Dermis blood vessel endothelial cell (primary cell): ENCODE data around the gene IWS1. TPM values are rescaled to one million over a fixed set of nuclear protein-coding genes. Genes with fewer than 3 reads are reported as not detected.
"Not testable (repeated sequence)": the region's sequence is repeated elsewhere in the genome, so short reads cannot be mapped to it uniquely, and the experiment has no call there.

Experiments
- DNase-seq: peaks from one replicate; pipeline ENCODE4 v3.0.0; 2010
- total RNA-seq: library from RNA; depleted of rRNA; stranded (reverse); fragments of >200 nt; gene quantifications from 2 replicates; pipeline ENCODE4 v1.2.3, GENCODE V29; 2014

Gene IWS1
- total RNA-seq, 1 donor from 2014 or later, result 53.1 TPM

DNA sequence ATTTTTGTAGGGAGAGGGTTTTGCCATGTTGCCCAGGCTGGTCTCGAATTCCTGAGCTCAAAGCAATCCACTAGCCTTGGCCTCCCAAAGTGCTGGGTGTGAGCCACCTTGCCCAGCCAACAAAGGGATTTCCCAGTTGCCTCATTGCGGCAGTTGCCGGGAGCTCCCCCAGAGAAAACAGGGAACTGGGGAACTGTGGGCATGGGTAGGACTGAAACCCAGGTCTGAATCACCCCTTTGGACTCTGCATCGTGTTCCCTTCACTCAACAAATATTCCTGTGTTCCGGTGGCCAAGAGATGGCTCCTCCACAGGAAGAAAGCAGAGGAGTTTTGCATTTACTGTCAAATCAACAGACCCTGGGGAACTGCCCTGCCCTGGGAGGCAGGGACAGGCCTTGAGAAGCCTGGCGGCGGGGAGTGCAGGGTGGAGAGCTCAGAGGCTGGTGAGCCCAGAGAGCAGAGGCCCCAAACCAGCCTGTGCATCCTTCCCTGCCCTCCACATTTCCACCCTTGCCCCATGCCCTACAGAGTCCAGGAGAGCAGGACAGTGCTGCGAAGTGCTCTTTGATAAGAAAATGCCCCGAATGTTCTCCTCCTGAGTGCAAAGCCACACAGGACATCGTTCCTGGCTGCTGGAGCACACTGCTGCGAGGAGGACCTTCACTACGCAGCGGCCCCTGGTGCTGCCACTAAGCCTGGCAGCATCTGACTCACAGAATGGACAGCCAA lies 34.1 kb upstream of the IWS1 start:
- DNase-seq, result no peak

DNA sequence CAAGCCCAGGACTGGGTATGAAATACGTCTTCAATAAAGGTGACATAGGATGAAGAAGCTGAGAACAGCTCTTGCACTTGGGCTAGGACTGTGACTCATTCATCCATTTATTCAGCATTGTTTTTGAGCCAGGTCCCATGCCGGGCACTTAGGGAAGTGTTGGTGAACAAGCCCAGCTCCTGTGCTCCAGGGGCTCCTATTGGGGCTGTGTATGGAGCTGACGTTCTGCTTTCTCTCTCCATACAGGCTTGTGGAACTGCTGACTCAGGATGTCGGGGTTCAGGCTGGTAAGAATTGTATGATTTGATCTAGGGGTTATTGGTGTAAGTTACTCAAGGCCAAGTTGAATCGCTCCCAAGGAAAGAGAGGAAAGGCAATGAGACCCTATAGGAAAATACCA lies 33.2 kb upstream of the IWS1 start:
- no peak for DNase-seq

DNA sequence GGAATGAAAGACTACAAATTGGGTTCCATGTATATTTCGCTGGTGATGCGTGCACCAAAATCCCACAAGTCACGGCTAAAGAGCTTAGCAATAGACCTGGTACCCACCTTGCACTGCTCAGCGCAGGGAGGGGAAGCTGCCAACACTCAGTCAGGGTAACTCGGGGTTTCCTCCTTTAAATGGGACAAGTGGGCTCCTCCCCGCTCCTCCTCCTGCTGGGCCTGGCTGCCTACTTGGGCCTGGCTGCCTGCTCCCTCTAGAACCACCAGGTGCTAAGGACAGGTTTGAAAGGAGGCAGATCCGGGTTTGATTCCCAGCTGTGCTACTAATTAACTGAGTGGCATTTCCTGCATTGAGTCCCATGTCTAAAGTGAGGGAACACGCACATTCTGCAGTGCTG lies 32.6 kb upstream of the IWS1 start:
- no peak for DNase-seq

DNA sequence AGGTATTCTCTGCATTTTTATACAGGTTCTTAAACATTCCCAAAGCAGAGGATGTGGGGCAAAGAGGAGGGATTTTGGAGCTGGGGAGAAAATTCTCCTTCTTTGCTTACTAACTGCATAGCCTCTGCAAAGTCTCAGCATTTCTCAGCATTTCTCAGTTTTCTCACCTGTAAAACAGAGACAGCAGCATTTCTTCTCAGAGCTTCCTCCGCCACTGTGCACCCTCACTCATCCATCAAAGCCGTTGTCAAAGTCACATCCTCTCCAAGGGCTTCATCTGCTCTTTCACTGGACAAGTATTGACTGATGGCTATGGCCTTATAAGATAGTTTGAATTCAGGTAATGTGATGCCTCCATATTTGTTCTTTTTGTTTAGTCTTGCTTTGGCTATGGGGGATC lies 26.6 kb upstream of the IWS1 start:
- no peak for DNase-seq

DNA sequence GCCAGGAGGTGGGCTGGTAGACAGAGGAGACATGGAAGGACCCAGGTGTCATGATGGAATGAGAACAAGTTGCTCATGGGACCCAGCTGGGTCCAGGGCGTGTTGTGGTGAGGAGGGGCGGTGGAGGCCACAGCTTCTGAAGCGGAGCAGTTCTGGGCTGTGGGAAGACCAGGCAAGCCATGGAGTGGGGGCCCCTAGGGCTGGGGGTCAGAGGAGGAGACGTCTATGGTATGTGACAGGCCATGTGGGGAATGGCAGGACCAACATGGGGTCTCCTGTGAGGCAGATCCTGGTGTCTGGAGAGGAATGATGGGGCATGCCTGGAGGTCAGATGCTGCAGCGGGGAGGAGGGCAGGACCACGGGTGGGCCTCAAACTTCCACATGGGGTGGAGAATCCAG lies 26.0 kb upstream of the IWS1 start:
- DNase-seq, result no peak

DNA sequence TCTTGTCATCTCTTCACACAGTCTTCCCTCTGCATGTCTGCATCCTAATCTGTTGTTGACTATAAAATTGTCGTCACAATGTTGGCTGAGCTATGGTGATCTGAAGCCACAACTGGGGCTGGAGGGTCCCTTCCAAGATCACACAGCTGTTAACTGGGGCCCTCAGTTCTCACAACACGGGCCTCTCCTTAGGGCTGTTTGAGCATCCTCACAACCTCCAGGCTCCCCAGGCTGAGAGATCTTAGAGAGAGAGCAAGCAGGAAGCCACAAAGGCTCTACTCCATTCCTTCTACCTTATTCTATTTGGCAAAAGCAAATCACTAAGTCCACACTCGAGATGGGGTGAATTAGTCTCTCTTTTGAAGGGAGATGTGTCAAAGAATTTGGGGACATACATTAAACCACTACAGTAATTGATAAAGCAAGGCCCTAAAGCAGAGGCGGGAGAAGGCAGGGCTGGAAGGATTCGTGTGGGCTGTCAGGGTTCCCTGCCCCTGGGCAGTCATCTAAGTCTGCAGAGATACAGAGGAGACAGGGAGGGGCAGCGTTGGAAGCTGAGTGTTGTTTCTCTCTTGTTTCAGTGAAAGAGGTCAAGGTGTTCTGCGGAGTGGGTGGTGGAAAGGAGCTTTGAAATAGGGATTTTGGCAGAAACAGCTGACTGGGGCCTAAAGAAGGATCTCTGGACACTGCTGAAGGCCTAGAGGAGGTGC lies 25.1 kb upstream of the IWS1 start:
- DNase-seq, result no peak

DNA sequence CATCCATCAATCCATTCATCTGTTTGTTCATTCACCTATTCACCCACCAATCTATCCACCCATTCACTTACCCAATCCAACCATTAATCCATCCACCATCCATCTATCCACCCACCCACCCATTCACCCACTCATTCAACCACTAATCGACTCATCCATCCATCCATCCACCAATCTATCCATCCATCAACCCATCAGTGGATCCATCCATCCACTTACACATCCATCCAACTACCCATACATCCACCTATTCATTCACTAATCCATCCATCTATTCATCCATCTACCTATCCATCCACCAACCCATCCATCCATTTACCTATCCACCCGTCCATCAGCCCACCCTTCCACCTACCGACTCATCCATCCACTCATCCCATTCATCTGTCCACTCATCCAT lies 20.5 kb upstream of the IWS1 start:
- DNase-seq, result no peak

DNA sequence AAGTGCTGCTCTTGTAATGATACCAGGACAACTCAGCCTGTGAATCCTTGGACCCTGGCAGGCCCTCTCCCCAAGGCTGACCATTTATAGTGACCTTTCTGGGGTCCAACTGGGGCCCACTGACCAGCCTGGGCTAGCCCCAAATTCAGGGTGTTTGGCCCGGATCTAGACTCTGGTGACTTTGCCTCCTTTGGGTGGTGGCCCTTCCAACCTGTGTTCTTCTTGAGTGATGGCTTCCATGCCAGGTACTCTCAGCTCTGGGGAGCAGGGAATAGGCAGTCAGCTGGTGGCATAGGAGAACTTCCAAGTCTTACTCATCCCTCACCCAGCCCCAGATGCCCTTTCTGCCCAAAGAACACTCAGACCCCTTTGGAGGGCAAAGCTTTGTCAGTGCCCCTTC lies 19.5 kb upstream of the IWS1 start:
- no peak for DNase-seq

DNA sequence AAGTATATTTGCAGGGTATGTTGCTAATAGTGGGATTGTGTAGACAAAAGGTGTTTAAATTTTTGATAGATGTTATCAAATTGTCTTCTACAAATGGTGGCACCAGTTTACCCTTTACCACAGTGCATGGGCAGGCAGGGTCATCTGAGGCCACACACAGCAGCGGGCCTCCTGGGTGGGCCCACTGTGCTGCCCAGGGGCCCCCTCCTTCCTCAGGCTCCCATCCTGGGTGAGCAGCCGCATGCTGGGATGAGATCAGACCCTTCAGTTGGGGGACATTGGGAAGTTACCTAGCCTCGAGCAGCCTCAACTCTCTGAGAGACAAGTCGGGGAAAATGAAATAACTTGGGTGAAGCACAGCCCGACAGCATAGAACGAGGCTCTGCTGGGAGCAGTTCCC lies 18.9 kb upstream of the IWS1 start:
- no peak for DNase-seq

DNA sequence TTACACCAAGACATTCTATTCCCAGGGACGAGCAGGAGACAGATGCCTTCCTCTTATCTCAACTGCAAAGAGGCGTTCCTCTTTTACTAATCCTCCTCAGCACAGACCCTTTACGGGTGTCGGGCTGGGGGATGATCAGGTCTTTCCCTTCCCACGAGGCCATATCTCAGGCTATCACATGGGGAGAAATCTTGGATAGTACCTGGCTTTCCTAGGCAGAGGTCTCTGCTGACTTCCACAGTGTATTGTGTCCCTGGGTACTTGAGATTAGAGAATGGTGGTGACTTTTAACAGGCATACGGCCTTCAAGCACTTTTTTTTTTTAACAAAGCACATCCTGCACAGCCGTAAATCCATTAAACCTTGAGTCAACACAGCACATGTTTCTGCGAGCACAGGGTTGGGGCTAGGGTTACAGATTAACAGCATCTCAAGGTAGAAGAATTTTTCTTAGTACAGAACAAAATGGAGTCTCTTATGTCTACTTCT lies 16.8 kb upstream of the IWS1 start:
- DNase-seq, result not testable (repeated sequence)

DNA sequence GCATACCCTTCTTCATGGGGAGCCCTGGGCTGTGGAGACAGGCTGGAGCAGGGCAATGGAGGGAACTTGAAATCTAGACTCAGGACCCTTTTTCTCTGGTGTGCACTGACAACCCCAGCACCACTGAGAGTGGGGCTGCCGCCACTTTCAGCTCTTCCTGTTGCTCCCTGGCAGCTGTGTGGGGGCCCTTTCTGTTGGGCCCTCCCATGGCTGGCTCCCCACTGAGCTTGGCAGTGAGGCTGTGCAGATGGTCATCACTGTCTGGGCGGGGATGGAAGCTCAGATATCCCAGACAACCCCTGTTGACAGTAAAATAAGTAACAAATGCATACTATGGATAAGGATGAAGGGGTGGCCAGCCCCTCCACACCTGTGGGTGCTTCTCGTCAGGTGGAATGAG lies 15.9 kb upstream of the IWS1 start:
- DNase-seq, result no peak

DNA sequence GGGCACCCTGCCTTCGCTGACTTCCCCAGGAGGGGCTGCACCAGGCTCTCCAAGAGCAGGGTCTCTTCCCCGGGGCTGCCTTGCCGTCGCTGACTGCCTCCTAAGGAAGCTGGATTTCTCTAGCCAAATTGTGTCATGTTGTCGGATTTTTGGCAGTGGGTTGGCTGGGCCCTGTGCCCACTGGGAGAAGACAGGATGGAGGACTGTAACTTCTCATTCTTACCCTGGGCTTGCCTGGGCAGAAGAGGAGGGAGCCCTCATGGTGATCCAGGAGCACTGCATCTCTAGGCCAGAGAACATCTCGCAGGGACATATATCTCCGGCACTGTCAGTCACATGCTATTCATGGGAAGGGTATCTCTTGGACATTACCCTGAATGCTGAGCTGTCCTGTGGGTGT lies 15.5 kb upstream of the IWS1 start:
- no peak for DNase-seq

DNA sequence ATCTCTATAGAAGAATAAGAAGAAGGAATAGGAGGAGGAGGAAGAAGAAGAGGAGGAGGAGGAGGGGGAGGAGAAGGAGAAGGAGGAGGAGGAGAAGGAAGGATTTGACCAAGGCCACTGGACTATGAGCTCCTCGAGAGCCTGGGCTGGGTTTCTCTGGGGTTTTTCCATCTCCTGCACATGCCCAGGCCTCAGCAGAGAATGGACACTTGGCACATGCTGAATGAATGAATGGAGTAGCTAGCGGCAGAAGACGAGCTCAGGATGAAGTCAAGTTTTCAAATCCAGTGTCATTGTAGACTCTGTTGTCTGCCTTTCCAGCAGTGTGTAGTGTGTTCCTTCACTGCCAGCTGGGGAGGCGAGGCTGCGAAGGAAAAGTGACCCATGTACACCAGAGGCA lies 11.4 kb upstream of the IWS1 start:
- DNase-seq, result no peak

DNA sequence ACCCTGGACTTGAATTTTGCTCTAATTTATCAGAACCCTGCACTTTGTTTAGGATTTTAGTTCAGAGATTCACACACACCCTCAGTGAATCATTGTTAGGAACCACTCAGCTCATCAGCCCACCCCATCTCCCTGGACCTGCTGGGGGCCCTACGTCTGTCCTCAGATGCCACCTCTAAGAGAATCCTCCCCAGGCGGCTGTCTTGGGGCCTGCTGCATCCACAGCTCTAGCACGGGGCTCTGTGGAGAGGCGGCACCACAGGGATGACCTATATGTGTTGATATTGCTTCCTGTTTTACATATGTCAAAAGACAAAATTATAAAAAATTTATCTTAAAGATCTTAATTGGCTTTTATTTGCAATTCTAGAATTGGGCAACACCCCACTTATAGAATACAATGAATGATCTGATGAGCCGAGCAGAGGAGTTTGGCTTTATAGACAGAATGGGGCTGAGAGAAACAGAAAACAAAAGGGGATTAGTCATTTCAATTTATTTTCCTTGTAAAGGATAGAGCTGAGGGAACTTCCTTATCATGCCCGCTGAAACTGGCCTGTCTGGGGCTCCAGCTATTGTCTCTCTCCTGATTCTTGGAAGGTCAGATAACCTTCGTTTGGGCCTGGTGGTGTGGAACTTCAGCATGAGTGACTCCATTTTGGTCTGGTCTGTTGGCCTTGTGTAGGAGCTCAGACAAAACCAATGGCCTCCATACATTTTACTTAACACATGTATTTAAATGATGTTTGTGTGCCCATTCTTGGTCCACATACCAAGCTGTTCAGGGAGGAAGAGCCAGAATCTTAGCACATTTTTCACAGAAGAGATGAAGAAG lies 10.6 kb upstream of the IWS1 start:
- DNase-seq, result peak; percentile 14

DNA sequence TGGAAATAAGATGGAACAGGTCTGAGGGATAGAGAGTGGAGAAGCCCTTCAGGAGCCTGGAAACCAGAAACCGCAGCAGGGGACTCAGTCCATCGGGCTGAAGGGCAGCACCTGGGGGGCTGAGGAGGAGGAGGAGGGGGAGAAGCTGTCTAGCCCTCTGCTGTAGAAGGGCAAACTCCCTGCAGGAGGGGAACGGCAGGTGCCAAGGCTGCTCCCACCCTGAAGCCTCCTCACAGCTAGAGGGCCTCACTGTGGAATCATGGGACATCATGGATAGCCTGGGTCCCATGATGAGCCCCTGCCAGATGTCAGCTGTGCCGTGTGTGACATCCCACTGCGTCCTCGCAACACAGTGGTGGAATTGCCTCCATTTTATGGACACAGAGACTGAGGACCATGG lies 9.6 kb upstream of the IWS1 start:
- DNase-seq, result no peak

DNA sequence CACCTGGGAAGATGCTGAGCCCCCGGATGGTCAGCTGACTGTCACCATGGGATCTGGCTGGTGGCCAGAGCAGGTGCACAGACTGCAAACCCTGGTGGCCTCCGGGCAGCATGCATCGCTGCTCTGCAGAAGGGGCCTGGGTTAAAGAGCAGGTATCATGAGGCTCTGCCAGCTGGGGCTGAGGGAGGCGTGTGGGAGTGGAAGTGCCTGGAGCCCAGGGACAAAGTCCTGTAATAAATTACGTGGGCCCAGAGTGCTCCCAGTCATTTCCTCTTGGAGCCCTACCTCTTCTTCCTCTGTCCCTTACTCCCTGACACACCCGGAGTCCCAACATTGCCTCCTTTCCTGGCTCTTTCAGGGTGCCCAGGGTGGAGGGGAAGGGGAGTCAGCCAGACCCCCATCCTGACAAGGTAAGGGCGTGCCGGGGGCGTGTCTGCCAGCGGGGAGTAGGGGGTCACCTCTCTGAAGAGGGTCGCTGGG lies 9.2 kb upstream of the IWS1 start, which contains the start of gene MYO7B:
TSS of gene MYO7B (plus strand) at position 262 of the 480 bp plus-strand sequence. CDS start 24,040 bp downstream, outside the sequence.
- DNase-seq, result no peak

DNA sequence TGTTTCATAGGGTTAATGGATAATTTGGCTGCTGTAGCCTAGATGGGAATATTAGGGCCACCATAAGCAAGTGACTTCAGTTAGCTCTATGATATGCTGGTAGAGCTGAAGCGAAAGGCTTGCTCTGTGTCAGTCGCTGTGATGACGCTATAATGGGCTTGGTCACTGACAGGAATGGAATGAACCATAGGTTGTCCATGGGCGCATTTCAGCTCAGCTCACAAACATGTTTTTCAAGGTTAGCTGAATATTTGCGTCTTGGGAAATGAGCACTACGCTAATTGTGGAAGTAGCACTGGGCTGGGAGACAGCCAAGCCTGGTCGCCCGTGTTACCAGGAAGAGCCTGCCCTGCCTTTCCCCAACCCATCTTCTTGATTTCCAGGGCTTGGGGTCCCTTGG lies 6.0 kb upstream of the IWS1 start:
- no peak for DNase-seq

DNA sequence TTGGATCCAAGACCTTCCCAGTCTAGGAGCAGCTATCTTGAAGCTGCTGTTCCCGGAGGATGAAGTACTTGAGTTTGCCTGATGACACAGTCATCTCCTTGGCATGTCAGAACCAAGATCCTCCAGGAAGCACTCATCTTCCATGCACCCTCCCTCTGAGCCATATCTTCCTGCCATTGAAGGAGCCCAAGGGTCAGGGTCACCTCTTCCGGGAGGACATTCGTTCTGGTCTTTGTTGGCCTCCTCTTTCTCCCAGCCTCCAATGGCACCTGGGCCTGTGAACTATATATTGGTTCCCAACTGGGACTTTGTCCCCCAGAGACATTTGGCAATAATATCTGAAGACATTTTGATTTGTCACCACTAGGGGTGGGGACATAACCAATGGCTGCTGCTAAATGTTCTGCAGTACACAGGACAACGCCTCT lies 4.9 kb upstream of the IWS1 start:
- no peak for DNase-seq

DNA sequence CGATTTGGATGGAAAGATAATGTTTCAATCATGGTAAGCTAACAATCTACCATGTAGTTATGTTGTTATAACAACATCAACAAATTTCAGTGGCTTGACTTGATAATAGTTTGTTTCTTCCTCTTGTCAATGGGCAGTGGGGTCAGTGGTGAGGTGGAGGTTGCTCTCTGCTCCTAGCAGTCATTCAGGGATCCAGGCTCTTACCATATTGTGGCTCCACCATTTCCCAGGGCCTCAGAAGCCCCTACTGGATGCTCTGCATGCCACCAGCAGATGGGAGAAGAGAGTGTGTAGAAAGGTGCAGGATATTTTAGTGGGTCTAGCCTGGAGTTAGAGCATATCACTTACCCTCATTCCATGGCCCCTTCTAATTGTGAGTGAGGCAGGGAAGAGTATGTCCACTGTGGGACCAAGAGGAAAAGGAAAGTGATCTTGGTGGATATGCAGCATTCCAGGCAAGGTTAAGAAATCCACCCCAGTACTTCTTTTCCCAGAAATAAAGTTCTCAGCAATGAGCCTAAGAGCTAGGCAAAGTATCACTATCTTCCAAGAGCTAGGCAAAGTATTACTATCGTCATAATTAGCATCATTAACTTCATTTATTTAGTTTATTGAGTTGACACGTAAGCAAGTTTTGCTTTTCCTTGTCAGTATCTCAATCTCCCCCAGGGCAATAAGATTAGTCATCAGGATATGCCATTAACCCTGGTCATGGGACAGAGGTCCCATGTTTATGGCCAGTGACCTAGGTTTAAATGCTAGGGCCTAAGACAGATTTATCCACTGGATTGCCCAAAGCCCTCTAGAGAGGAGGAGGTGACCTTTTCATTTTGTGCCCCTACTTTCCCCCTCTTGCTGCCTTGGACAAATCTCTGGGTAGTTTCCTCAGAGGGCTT lies 4.2 kb upstream of the IWS1 start:
- no peak for DNase-seq

DNA sequence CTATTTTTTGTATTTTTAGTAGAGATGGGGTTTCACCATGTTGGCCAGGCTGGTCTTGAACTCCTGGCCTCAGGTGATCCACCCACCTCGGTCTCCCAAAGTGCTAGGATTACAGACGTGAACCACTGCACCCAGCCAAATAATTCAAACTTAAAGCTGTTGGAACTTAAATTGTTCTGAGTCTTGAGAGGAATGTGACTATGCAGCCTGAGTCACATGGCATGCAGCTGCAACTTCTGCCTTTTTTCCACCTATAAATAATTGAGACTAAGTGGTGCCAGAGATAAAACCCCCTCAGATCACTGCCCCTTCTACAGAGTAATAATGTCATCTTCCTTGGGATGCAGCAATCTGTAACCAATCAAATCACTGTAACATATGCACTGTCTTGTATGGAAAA lies 3.1 kb upstream of the IWS1 start:
- DNase-seq, result not testable (repeated sequence)

DNA sequence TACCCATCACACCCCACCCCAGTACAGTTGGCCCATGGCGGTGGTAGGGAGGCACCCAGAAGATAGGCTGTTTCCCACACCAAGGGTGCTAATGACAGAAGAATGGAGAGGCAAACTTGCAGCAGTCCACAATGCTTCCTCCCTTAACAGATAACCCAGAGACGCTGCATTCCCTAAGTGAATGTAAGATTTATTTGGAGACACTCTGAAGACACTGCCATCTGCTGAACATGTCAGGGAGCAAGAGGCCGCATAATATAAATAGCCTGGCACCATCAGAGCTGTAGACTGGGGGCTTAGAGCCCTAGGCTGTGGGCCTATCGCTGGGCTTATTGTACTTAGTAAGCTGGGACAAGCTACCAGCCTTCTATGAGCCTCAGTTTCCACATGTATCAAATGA lies 2.2 kb upstream of the IWS1 start:
- no peak for DNase-seq
